T-cell (primary cell): ENCODE measurements around the gene AGAP1. TPM values are rescaled to one million over a fixed set of nuclear protein-coding genes. Genes with fewer than 3 reads are reported as not detected.

ENCODE experiments used
- ATAC-seq, 4 experiments: fragments of 200-7000 bp in 3 of 4; fragments of 150-1000 bp in 1 of 4; cut with Tn5 transposase; replicated peaks in 1 of 4; 1 replicate in 3 of 4; 2 replicates in 1 of 4; pipeline ENCODE4 v1.10.0; 2021; ENCODE audit warnings: moderate library complexity in 3 of 4, mild to moderate bottlenecking in 2 of 4, moderate number of reproducible peaks in 1 of 4
- CTCF ChIA-PET, 2 donors: fragments of 300-600 bp; sonication (Branson Sonifier 250); formaldehyde crosslinking; loops; one replicate each; lab custom pipeline; 2022; ENCODE audit warnings: antibody characterized with exemption in 2 of 2; lab: Charles Lee
- POLR2A ChIA-PET, 2 donors: fragments of 300-600 bp; sonication (Branson Sonifier 250); formaldehyde crosslinking; loops; one replicate each; lab custom pipeline; 2022; ENCODE audit warnings: antibody characterized with exemption in 2 of 2; lab: Charles Lee
- DNase-seq, 35 experiments: peaks; one replicate each; pipeline versions ENCODE4 v3.0.0 to v3.0.0-alpha.2; 2013 to 2023
- H3K27ac ChIP-seq: one replicate; pipeline ENCODE4 v1.5.1; 2013; ENCODE audit warnings: low read length
- H3K27me3 ChIP-seq, 2 experiments: replicated peaks in 1 of 2; 1 replicate in 1 of 2; 2 replicates in 1 of 2; pipeline versions ENCODE4 v1.6.1 to v1.7.0; 2013; ENCODE audit warnings: low read length in 1 of 2, mixed read lengths in 1 of 2; ENCODE audit not compliant: control insufficient read depth in 2 of 2, insufficient read depth in 2 of 2; ENCODE audit errors: extremely low read depth in 1 of 2
- H3K36me3 ChIP-seq, 2 donors: 1 replicate in 1 of 2; 2 replicates in 1 of 2; pipeline versions ENCODE4 v1.6.1 to v1.7.0; 2013; ENCODE audit warnings: low read length in 1 of 2; ENCODE audit not compliant: control insufficient read depth in 2 of 2, insufficient read depth in 1 of 2; ENCODE audit errors: extremely low read depth in 1 of 2
- H3K4me1 ChIP-seq, 2 experiments: 1 replicate in 1 of 2; 2 replicates in 1 of 2; pipeline versions ENCODE4 v1.6.1 to v1.7.0; 2013; ENCODE audit warnings: low read length in 2 of 2, mixed read lengths in 1 of 2; ENCODE audit not compliant: insufficient read depth in 2 of 2, control insufficient read depth in 1 of 2; ENCODE audit errors: extremely low read depth in 1 of 2
- H3K4me3 ChIP-seq, 2 donors: 1 replicate in 1 of 2; 2 replicates in 1 of 2; pipeline versions ENCODE4 v1.5.1 to v1.7.0; 2013; ENCODE audit warnings: mild to moderate bottlenecking in 2 of 2, low read length in 1 of 2, moderate library complexity in 1 of 2; ENCODE audit not compliant: control insufficient read depth in 1 of 2; ENCODE audit errors: extremely low read depth in 1 of 2
- H3K9me3 ChIP-seq: 2 replicates; pipeline ENCODE4 v1.7.0; 2013
- H3K27ac Mint-ChIP-seq, 2 donors: one replicate each; pipeline ENCODE4 v1.8.0; 2020 to 2021; ENCODE audit warnings: mild to moderate bottlenecking in 2 of 2, mixed read lengths in 2 of 2
- H3K27me3 Mint-ChIP-seq, 2 donors: one replicate each; pipeline ENCODE4 v1.8.0; 2021 to 2022; ENCODE audit warnings: mixed read lengths in 2 of 2
- H3K36me3 Mint-ChIP-seq: one replicate; pipeline ENCODE4 v1.8.0; 2021; ENCODE audit warnings: mixed read lengths
- H3K4me1 Mint-ChIP-seq, 3 donors: one replicate each; pipeline ENCODE4 v1.8.0; 2020 to 2022; ENCODE audit warnings: mixed read lengths in 3 of 3, mild to moderate bottlenecking in 1 of 3
- H3K4me3 Mint-ChIP-seq, 3 donors: one replicate each; pipeline ENCODE4 v1.8.0; 2020 to 2022; ENCODE audit warnings: mild to moderate bottlenecking in 3 of 3, mixed read lengths in 3 of 3, moderate library complexity in 3 of 3
- H3K9me3 Mint-ChIP-seq, 3 donors: one replicate each; pipeline ENCODE4 v1.8.0; 2020 to 2022; ENCODE audit warnings: mixed read lengths in 3 of 3
- WGBS: methylation state at CpG from one replicate; pipeline ENCODE4 v1.1.5; 2013; ENCODE audit warnings: missing lambda C conversion rate; ENCODE audit not compliant: insufficient coverage; 5-methylcytosine and 5-hydroxymethylcytosine counted together
- total RNA-seq, 35 experiments: library from RNA in 6 of 35; stranded (reverse) in 6 of 35; fragments of 120-200 nt in 1 of 35; gene quantifications; one replicate each; pipeline versions ENCODE4 v1.2.1 to v1.2.4 and lab custom pipeline; 2013 to 2026

AGAP1 gene
- total RNA-seq, 5 donors from 2014 or later (not counting 1 experiment from before 2014, with no cell fraction given): 3.9 to 15.6 (median 5.2) TPM

DNA sequence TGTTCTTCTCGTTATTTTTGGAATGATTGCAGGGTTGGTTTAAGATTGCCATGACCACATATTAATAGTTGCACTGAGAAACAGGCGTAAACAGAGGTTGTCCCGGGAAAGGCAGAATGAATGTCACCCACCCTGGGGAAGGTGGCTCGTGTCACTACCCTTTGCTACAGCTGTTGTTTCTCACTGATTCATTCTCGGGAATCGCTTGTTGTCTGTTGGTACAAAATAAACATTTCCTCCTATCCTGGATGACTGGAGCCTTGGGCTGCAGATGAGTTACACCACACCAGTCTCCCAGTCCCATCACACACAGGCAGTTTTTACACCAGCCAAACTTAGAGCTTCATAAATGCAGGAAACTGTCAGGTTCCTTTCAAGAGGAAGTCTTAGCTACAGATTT lies 457.6 kb downstream of the AGAP1 start:
- no peak overlapping the region for H3K4me3 ChIP-seq
- no peak overlapping the region for H3K4me3 Mint-ChIP-seq
- no peaks in the 10 kb centered on the region for H3K9me3 ChIP-seq
- no peak for DNase-seq
- H3K27me3 Mint-ChIP-seq: peaks cover 11 to 16% of the 10 kb centered on the region in 2 donors
- H3K4me1 ChIP-seq: peaks cover 13 to 24% of the 10 kb centered on the region in 2 experiments
- H3K27me3 ChIP-seq: peaks cover 6 to 44% of the 10 kb centered on the region in 2 experiments
- H3K36me3 ChIP-seq: no peaks in the 10 kb centered on the region
- CTCF ChIA-PET: no interaction called here
- H3K4me1 Mint-ChIP-seq: peaks cover 11 to 15% (median 12%) of the 10 kb centered on the region in 3 donors
- H3K27ac Mint-ChIP-seq: no peak overlapping the region
- H3K9me3 Mint-ChIP-seq: no peaks in the 10 kb centered on the region
- no peaks in the 10 kb centered on the region for H3K36me3 Mint-ChIP-seq
- POLR2A ChIA-PET: interaction anchor here in 1 of 2 donors (0.7 kb wide), 1 partner anchor 1861 kb away, joined by 4 read pairs; no protein-coding TSS in a partner anchor
- ATAC-seq: no peak
- no peak overlapping the region for H3K27ac ChIP-seq
- 80% methylated on average over 1 of the region's 6 CpGs for WGBS

DNA sequence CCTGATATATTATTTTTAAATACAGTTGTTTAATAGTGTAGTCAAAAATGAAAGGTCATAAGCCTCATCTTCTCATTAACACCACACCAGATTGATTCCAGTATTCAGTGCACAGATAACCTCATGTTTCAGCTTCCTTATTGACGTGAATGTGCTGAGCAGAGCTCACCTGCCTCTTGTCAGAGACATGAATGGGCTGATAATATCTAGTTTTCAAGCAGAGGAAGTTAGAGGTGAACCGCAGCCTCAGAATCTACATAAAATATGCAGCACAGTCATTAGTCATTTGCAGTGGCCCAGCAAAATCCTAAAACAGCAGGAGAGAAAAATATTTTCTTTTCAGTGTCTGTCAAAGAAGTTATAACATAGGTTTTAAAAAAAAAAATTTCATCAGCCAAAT lies 458.1 kb downstream of the AGAP1 start:
- Mint-ChIP-seq H3K27me3 (peaks cover 13 to 16% of the 10 kb centered on the region in 2 donors), H3K9me3 (no peaks in the 10 kb centered on the region), H3K27ac (no peak overlapping the region), H3K36me3 (no peaks in the 10 kb centered on the region), H3K4me3 (no peak overlapping the region), H3K4me1 (peaks cover 11 to 15% (median 12%) of the 10 kb centered on the region in 3 donors)
- WGBS: no CpG with 5 or more reads among the region's 2 CpGs
- H3K27ac ChIP-seq: no peak overlapping the region
- no peaks in the 10 kb centered on the region for H3K36me3 ChIP-seq
- POLR2A ChIA-PET: interaction anchor here in 1 of 2 donors (0.7 kb wide), 1 partner anchor 1861 kb away, joined by 4 read pairs; no protein-coding TSS in a partner anchor
- peak in 16 of 35 experiments; percentile 1 to 58 (median 12) for DNase-seq
- no peak overlapping the region for H3K4me3 ChIP-seq
- H3K4me1 ChIP-seq: peaks cover 13 to 24% of the 10 kb centered on the region in 2 experiments
- H3K27me3 ChIP-seq: peaks cover 6 to 43% of the 10 kb centered on the region in 2 experiments
- CTCF ChIA-PET: no interaction called here
- no peaks in the 10 kb centered on the region for H3K9me3 ChIP-seq
- peak; percentile 80 to 97 (median 86) for ATAC-seq

DNA sequence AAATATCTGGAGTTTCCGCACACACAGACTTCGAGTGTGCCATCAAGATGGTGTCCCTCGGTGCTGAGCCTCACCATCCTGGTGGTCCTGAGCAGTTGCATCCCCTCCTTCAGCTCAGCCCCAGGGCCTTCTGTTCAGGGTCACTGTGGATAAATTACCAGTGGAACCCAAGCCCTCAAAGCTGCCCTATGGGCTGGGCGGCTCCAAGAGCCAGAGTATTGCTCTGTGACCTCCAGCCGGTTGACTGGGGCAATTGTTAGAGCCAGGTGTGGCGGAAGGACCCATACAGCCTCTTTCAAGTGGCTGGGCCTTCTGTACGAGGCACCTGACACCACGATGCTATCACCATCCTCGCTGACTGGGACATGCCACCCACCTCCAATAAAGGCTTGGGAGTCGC lies 458.9 kb downstream of the AGAP1 start:
- H3K9me3 ChIP-seq: no peaks in the 10 kb centered on the region
- no peaks in the 10 kb centered on the region for H3K36me3 Mint-ChIP-seq
- H3K4me1 Mint-ChIP-seq: peaks cover 11 to 15% (median 12%) of the 10 kb centered on the region in 3 donors
- H3K4me1 ChIP-seq: peaks cover 13 to 24% of the 10 kb centered on the region in 2 experiments
- no peak overlapping the region for H3K4me3 ChIP-seq
- H3K9me3 Mint-ChIP-seq: no peaks in the 10 kb centered on the region
- H3K27ac Mint-ChIP-seq: no peak overlapping the region
- peaks cover 14 to 16% of the 10 kb centered on the region in 2 donors for H3K27me3 Mint-ChIP-seq
- WGBS: 74% methylated on average over 7 of the region's 10 CpGs
- no peaks in the 10 kb centered on the region for H3K36me3 ChIP-seq
- no peak for ATAC-seq
- H3K27ac ChIP-seq: no peak overlapping the region
- DNase-seq: no peak
- no peak overlapping the region for H3K4me3 Mint-ChIP-seq
- peaks cover 4 to 43% of the 10 kb centered on the region in 2 experiments for H3K27me3 ChIP-seq
- CTCF ChIA-PET: no interaction called here
- POLR2A ChIA-PET: no interaction called here

DNA sequence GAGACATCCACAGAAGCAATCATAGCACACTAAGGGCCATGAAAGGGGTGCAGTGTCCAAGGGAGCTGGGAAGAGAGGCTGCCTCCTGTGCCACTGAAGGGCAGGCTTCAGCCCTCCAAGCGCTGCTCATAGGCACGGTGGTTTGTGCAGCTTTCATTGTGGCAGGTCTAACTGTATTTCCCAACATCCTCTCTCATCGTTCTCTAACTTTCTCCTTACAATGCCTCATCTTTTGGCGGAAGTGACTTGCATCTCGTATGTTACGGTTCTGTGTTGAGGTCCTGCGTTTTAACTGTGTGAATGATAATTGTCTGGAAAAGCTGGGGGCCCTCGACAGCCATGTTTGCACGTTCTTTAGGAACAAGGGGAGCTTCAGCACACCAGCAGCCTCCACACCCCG lies 460.4 kb downstream of the AGAP1 start:
- ChIA-PET POLR2A (no interaction called here), CTCF (no interaction called here)
- H3K4me3 ChIP-seq: no peak overlapping the region
- no peaks in the 10 kb centered on the region for H3K9me3 ChIP-seq
- ATAC-seq (no peak), DNase-seq (no peak)
- H3K27me3 ChIP-seq: peaks cover 3 to 34% of the 10 kb centered on the region in 2 experiments
- Mint-ChIP-seq H3K27ac (no peak overlapping the region), H3K36me3 (no peaks in the 10 kb centered on the region), H3K4me1 (peaks cover 11 to 15% (median 12%) of the 10 kb centered on the region in 3 donors), H3K4me3 (no peak overlapping the region), H3K27me3 (peaks cover 10 to 12% of the 10 kb centered on the region in 2 donors), H3K9me3 (no peaks in the 10 kb centered on the region)
- H3K36me3 ChIP-seq: no peaks in the 10 kb centered on the region
- peaks cover 13 to 24% of the 10 kb centered on the region in 2 experiments for H3K4me1 ChIP-seq
- 90% methylated on average over 3 of the region's 10 CpGs for WGBS
- no peak overlapping the region for H3K27ac ChIP-seq

DNA sequence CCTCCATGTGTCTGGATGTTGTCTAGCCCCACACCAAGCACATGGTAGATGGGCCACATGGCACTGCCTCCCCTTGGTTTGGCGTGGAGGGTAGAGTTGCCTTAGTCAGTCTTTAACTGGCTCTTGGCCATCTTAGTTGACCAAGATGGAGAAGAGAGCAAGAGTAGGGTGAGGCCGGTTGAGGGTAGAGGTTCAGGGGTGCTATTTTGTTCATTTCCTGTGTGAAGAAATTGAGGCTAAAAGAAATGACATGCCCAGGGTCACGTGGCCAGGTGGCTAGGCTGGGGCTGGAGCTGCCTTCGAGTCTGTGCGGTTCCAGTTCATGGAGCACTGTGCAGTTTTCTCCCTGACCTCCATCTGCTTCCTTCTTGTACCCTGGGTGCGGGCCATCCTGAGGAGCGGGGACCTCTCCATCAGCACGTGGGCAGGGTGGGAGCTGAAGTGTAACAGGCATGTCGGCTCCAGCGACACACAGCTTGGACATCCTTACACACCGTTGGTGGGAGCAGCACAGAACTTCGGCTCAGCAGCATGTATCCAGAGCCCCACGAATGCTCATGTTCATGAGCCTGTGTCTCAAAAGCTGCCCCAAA lies 461.1 kb downstream of the AGAP1 start:
- Mint-ChIP-seq H3K36me3 (no peaks in the 10 kb centered on the region), H3K27ac (no peak overlapping the region), H3K4me3 (no peak overlapping the region), H3K9me3 (no peaks in the 10 kb centered on the region), H3K4me1 (peaks cover 11 to 15% (median 12%) of the 10 kb centered on the region in 3 donors), H3K27me3 (peaks cover 3 to 5% of the 10 kb centered on the region in 2 donors)
- POLR2A ChIA-PET: no interaction called here
- Histone ChIP-seq H3K9me3 (no peaks in the 10 kb centered on the region), H3K36me3 (no peaks in the 10 kb centered on the region), H3K27me3 (peaks cover 3 to 28% of the 10 kb centered on the region in 2 experiments), H3K4me1 (peaks cover 13 to 24% of the 10 kb centered on the region in 2 experiments), H3K27ac (no peak overlapping the region), H3K4me3 (no peak overlapping the region)
- no peak for DNase-seq
- ATAC-seq: no peak
- 87% methylated on average over 7 of the region's 13 CpGs for WGBS
- CTCF ChIA-PET: no interaction called here

DNA sequence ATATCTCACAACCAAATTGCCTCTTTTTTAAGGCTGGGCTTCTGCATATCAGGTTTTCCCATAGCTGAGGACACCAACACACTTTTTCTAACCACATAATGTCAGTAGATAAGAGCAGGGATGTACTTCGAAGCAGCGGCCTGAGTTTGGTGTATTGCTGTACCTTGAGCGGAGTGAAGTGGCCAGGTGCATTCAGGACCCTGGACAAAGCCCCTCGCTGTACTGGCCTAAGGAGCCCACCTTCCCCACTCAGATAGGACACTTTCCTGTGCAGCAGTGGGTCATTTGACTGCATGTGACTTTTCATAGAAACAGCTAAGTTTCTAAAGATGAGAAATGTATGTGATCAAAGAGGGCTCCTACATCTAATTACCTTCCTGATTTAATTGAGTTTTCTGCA lies 461.8 kb downstream of the AGAP1 start:
- ChIA-PET POLR2A (no interaction called here), CTCF (no interaction called here)
- no peak overlapping the region for H3K27ac Mint-ChIP-seq
- 80% methylated on average over 1 of the region's 4 CpGs for WGBS
- H3K4me3 Mint-ChIP-seq: no peak overlapping the region
- Histone ChIP-seq H3K27ac (no peak overlapping the region), H3K36me3 (no peaks in the 10 kb centered on the region), H3K4me1 (peaks cover 13 to 24% of the 10 kb centered on the region in 2 experiments), H3K9me3 (no peaks in the 10 kb centered on the region), H3K27me3 (peaks cover 3 to 23% of the 10 kb centered on the region in 2 experiments), H3K4me3 (no peak overlapping the region)
- peaks cover 11 to 15% (median 12%) of the 10 kb centered on the region in 3 donors for H3K4me1 Mint-ChIP-seq
- no peaks in the 10 kb centered on the region for H3K9me3 Mint-ChIP-seq
- no peaks in the 10 kb centered on the region for H3K36me3 Mint-ChIP-seq
- no peak for DNase-seq
- H3K27me3 Mint-ChIP-seq: peaks cover 0 to 6% of the 10 kb centered on the region in 2 donors
- ATAC-seq: no peak
